RWPE2 (cell line): ENCODE data around the gene DHX16.

ENCODE experiments used
- ATAC-seq: fragments of 200-7000 bp; cut with Tn5 transposase; 3 replicates; pipeline ENCODE4 v1.9.1; 2021; ENCODE audit warnings: low read depth
- DNase-seq: peaks from one replicate; pipeline ENCODE4 v3.0.0-alpha.2; 2020; ENCODE audit warnings: low spot score
- H3K27ac ChIP-seq: fragments of 450-650 bp; 2 replicates; pipeline ENCODE4 v1.5.1; 2017; ENCODE audit warnings: mild to moderate bottlenecking; ENCODE audit not compliant: poor library complexity, severe bottlenecking
- H3K27me3 ChIP-seq: fragments of 250-450 bp; sonication (Bioruptor Pico); 2 replicates; pipeline ENCODE4 v1.5.1; 2021; ENCODE audit warnings: mild to moderate bottlenecking, moderate library complexity; ENCODE audit not compliant: insufficient read depth, poor library complexity, severe bottlenecking
- H3K36me3 ChIP-seq: fragments of 250-450 bp; sonication (Bioruptor Pico); 2 replicates; pipeline ENCODE4 v1.5.1; 2020; ENCODE audit warnings: low read depth, mild to moderate bottlenecking, moderate library complexity
- H3K4me1 ChIP-seq: fragments of 250-450 bp; sonication (Bioruptor Pico); 2 replicates; pipeline ENCODE4 v1.5.1; 2021; ENCODE audit warnings: mild to moderate bottlenecking, moderate library complexity; ENCODE audit not compliant: insufficient read depth, poor library complexity, severe bottlenecking
- H3K4me3 ChIP-seq: fragments of 250-450 bp; sonication (Bioruptor Pico); 2 replicates; pipeline ENCODE4 v1.5.1; 2021; ENCODE audit warnings: mild to moderate bottlenecking, moderate library complexity; ENCODE audit not compliant: severe bottlenecking
- H3K9me3 ChIP-seq: fragments of 250-450 bp; sonication (Bioruptor Pico); 2 replicates; pipeline ENCODE4 v1.5.1; 2021; ENCODE audit warnings: mild to moderate bottlenecking, moderate library complexity; ENCODE audit not compliant: severe bottlenecking
- CTCF ChIP-seq: fragments of 450-650 bp; IDR thresholded peaks from one replicate; pipeline ENCODE4 v1.5.1; 2017; ENCODE audit warnings: mild to moderate bottlenecking, moderate library complexity; ENCODE audit not compliant: poor library complexity, severe bottlenecking

Gene DHX16

GRCh38 chr6:30691208-30691847 is 18.5 kb upstream of the DHX16 start:
- ATAC-seq (no peak), DNase-seq (no peak)
- peak overlapping the region; percentile 58 for H3K4me3 ChIP-seq
- peaks cover 19% of the 10 kb centered on the region for H3K4me1 ChIP-seq
- no peaks in the 10 kb centered on the region for H3K9me3 ChIP-seq
- peak overlapping the region; percentile 95 for H3K27ac ChIP-seq
- TF ChIP-seq CTCF = no peak
- H3K27me3 ChIP-seq = no peaks in the 10 kb centered on the region
- no peaks in the 10 kb centered on the region for H3K36me3 ChIP-seq

- ATAC-seq = peak; percentile 58
- Histone ChIP-seq H3K4me3 (peak within 1 kb of the TSS; percentile 58), H3K27ac (peak within 1 kb of the TSS; percentile 95), H3K4me1 (peaks cover 17% of the 10 kb centered on the region), H3K9me3 (no peaks in the 10 kb centered on the region), H3K36me3 (peaks cover 2% of the 10 kb centered on the region), H3K27me3 (no peaks in the 10 kb centered on the region)
- no peak for TF ChIP-seq CTCF
- DNase-seq = peak; percentile 91
Observed at GRCh38 chr6:30690403-30691207, 17.8 kb upstream of the DHX16 start, which contains the start of gene NRM. NRM (minus strand) TSS chr6:30690984; CDS start chr6:30690974, 10 bp downstream.

DNA sequence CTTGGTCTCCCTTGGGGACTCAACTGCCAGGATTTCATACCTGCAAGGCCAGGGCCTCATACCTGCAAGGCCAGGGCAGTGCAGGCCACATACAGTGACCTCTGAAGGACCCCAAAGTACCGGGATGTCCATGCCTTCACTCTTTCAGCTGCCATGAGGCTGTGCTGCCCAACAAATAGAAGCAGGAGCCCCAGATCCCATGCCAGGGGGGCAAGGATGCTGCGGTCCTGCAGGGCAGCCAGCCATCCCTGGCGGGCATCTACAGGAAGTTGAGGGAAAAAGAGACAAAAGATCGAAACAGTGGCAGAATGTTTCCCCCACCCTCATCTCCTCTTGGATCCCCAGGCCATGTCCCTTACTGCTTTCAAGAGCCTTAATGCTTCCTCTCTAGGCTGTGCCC is 17.2 kb upstream of the DHX16 start:
- no peak for ATAC-seq
- Histone ChIP-seq H3K4me3 (peak overlapping the region; percentile 58), H3K9me3 (no peaks in the 10 kb centered on the region), H3K36me3 (peaks cover 8% of the 10 kb centered on the region), H3K4me1 (peaks cover 11% of the 10 kb centered on the region), H3K27me3 (no peaks in the 10 kb centered on the region), H3K27ac (peak overlapping the region; percentile 95)
- no peak for DNase-seq
- TF ChIP-seq CTCF = no peak

- no peak for ATAC-seq
- TF ChIP-seq CTCF = no peak
- peak overlapping the region; percentile 95 for H3K27ac ChIP-seq
Observed at GRCh38 chr6:30689022-30689865, 16.4 kb upstream of the DHX16 start.

More at GRCh38 chr6:30689022-30689865, 16.4 kb upstream of the DHX16 start:
- H3K27me3 ChIP-seq = no peaks in the 10 kb centered on the region
- DNase-seq = no peak
- peaks cover 13% of the 10 kb centered on the region for H3K36me3 ChIP-seq
- H3K4me3 ChIP-seq = no peak overlapping the region
- peaks cover 7% of the 10 kb centered on the region for H3K4me1 ChIP-seq
- no peaks in the 10 kb centered on the region for H3K9me3 ChIP-seq
